WI38 (cell line): ENCODE data around the gene MRM1.

Experiments
- H3K4me3 ChIP-seq: 2 replicates; pipeline ENCODE4 v1.5.1; 2011; ENCODE audit warnings: low read depth, mild to moderate bottlenecking, control low read depth, low read length
- CTCF ChIP-seq: IDR thresholded peaks from 2 replicates; pipeline ENCODE4 v1.5.1; 2012; ENCODE audit warnings: low read depth, mild to moderate bottlenecking, control low read depth, low read length

The MRM1 gene

GRCh38 chr17:36594626-36595401 lies 6.6 kb upstream of the MRM1 start:
- no peak for TF ChIP-seq CTCF
- H3K4me3 ChIP-seq = no peak overlapping the region

- no peak for TF ChIP-seq CTCF
- no peak overlapping the region for H3K4me3 ChIP-seq
Measured at GRCh38 chr17:36597226-36597625, 4.2 kb upstream of the MRM1 start.

- TF ChIP-seq CTCF = no peak
Measured at GRCh38 chr17:36597866-36598777, 3.3 kb upstream of the MRM1 start.

GRCh38 chr17:36598951-36599401 lies 2.4 kb upstream of the MRM1 start:
- H3K4me3 ChIP-seq = no peak overlapping the region
- no peak for TF ChIP-seq CTCF

More at GRCh38 chr17:36597866-36598777, 3.3 kb upstream of the MRM1 start:
- H3K4me3 ChIP-seq = no peak overlapping the region

- no peak for TF ChIP-seq CTCF
- no peak overlapping the region for H3K4me3 ChIP-seq
Measured at GRCh38 chr17:36599546-36600250, 1.7 kb upstream of the MRM1 start.

- no peak for TF ChIP-seq CTCF
- H3K4me3 ChIP-seq = peak overlapping the region; percentile 88
Measured at GRCh38 chr17:36600465-36600864, 918 bp upstream of the MRM1 start.

- no peak for TF ChIP-seq CTCF
- H3K4me3 ChIP-seq = peak overlapping the region; percentile 88
Measured at GRCh38 chr17:36600936-36601302, 464 bp upstream of the MRM1 start.
